GM18861 (cell line): Measurements from ENCODE around the gene LAMTOR2.
"Not testable (repeated sequence)": the region's sequence is repeated elsewhere in the genome, so short reads cannot be mapped to it uniquely, and the experiment has no call there.

Source experiments
- ATAC-seq: cut with Tn5 transposase; IDR thresholded peaks from one replicate; pipeline ENCODE4 v1.9.1; 2021; ENCODE audit not compliant: unreplicated experiment

LAMTOR2 gene

GRCh38 chr1:156051011-156051725, 3.4 kb upstream of the LAMTOR2 start:
- ATAC-seq: no peak

- ATAC-seq: no peak
Measured at GRCh38 chr1:156052862-156053767, 1.5 kb upstream of the LAMTOR2 start.

- peak; percentile 37 for ATAC-seq
Measured at GRCh38 chr1:156053768-156054499, 648 bp upstream of the LAMTOR2 start, which contains the start of gene UBQLN4. Gene UBQLN4, minus strand, starts transcription at chr1:156053798. Its CDS starts 97 bp downstream, at chr1:156053701.

- no peak for ATAC-seq
Measured at GRCh38 chr1:156055281-156056048, 883 bp downstream of the LAMTOR2 start.

GRCh38 chr1:156056326-156056849, 1.8 kb downstream of the LAMTOR2 start:
- no peak for ATAC-seq

- ATAC-seq: no peak
Measured at GRCh38 chr1:156060937-156061636, 6.5 kb downstream of the LAMTOR2 start, which contains the start of gene RAB25. Gene RAB25, plus strand, starts transcription at chr1:156061160. Its CDS starts 241 bp downstream, at chr1:156061401.

- no peak for ATAC-seq
Measured at GRCh38 chr1:156062189-156062588, 7.6 kb downstream of the LAMTOR2 start.

GRCh38 chr1:156063997-156064285, 9.4 kb downstream of the LAMTOR2 start:
- ATAC-seq: no peak

GRCh38 chr1:156064615-156065014, 10.0 kb downstream of the LAMTOR2 start:
- no peak for ATAC-seq

- no peak for ATAC-seq
Measured at GRCh38 chr1:156065212-156065611, 10.6 kb downstream of the LAMTOR2 start.

GRCh38 chr1:156065871-156066270, 11.3 kb downstream of the LAMTOR2 start:
- ATAC-seq: no peak

GRCh38 chr1:156067262-156067661, 12.7 kb downstream of the LAMTOR2 start:
- ATAC-seq: no peak

- ATAC-seq: no peak
Measured at GRCh38 chr1:156069490-156070455, 15.2 kb downstream of the LAMTOR2 start.

- ATAC-seq: no peak
Measured at GRCh38 chr1:156070548-156070947, 16.0 kb downstream of the LAMTOR2 start.

GRCh38 chr1:156071332-156071816, 16.8 kb downstream of the LAMTOR2 start:
- not testable (repeated sequence) for ATAC-seq

- ATAC-seq: no peak
Measured at GRCh38 chr1:156072251-156072650, 17.7 kb downstream of the LAMTOR2 start.

- no peak for ATAC-seq
Measured at GRCh38 chr1:156073110-156073687, 18.6 kb downstream of the LAMTOR2 start.

- no peak for ATAC-seq
Measured at GRCh38 chr1:156073740-156074139, 19.2 kb downstream of the LAMTOR2 start.
